Gastroesophageal sphincter (tissue), 3 donors: ENCODE measurements around the gene TREML2.

ENCODE experiments used
- CTCF ChIP-seq, 4 experiments: fragments of 200-600 bp in 2 of 4; fragments of 450-650 bp in 2 of 4; sonication (generic) in 1 of 4; IDR thresholded peaks; one replicate each; pipeline ENCODE4 v1.5.1; 2017 to 2019; ENCODE audit warnings: antibody characterized with exemption in 4 of 4, mild to moderate bottlenecking in 2 of 4, moderate library complexity in 2 of 4
- POLR2A ChIP-seq, 2 donors: fragments of 450-650 bp; IDR thresholded peaks; one replicate each; pipeline ENCODE4 v1.6.1; 2017; ENCODE audit warnings: antibody characterized with exemption in 2 of 2, mild to moderate bottlenecking in 2 of 2, moderate library complexity in 1 of 2
- POLR2AphosphoS5 ChIP-seq: sonication (generic); formaldehyde crosslinking; IDR thresholded peaks from one replicate; pipeline ENCODE4 v1.6.1; 2017; ENCODE audit warnings: antibody characterized with exemption

GRCh38 chr6:41237128-41237527, 36.2 kb upstream of the TREML2 start:
- TF ChIP-seq CTCF (IDR thresholded peaks at IDR 0.05) (no peak), POLR2A (IDR thresholded peaks at IDR 0.05) (no peak), POLR2AphosphoS5 (no peak)
